Panc1 (cell line): ENCODE data around the gene ZC3H8. TPM values are rescaled to one million over a fixed set of nuclear protein-coding genes. Genes with fewer than 3 reads are reported as not detected.

Experiments
- ATAC-seq: fragments of 200-7000 bp; cut with Tn5 transposase; 2 replicates; pipeline ENCODE4 v1.9.1; 2020; ENCODE audit warnings: mild to moderate bottlenecking, moderate library complexity
- BruUV-seq: library from RNA; stranded (reverse); fragments of 400-500 nt; replicated peaks from 2 replicates; lab custom pipeline; 2021; lab: Mats Ljungman, UMichigan
- CTCF ChIA-PET: fragments of 300-600 bp; sonication (Branson Sonifier 250); formaldehyde crosslinking; loops from one replicate; lab custom pipeline; 2022; ENCODE audit warnings: antibody characterized with exemption; lab: Charles Lee
- POLR2A ChIA-PET: fragments of 300-600 bp; sonication (Branson Sonifier 250); formaldehyde crosslinking; loops from one replicate; lab custom pipeline; 2022; ENCODE audit warnings: antibody characterized with exemption; lab: Charles Lee
- DNase-seq: peaks from one replicate; pipeline ENCODE4 v3.0.0-alpha.2; 2010; ENCODE audit warnings: low read depth, low spot score
- H3K27ac ChIP-seq: 2 replicates; pipeline ENCODE4 v1.5.1; 2011; ENCODE audit warnings: mild to moderate bottlenecking, low read length, inconsistent platforms
- H3K27me3 ChIP-seq: fragments of 200-500 bp; sonication (Bioruptor generic); 2 replicates; pipeline ENCODE4 v1.6.0; 2014; ENCODE audit warnings: low read length, inconsistent platforms; ENCODE audit not compliant: control insufficient read depth, insufficient read depth
- H3K36me3 ChIP-seq: fragments of 200-500 bp; sonication (Bioruptor generic); 2 replicates; pipeline ENCODE4 v1.5.1; 2014; ENCODE audit warnings: inconsistent platforms, mild to moderate bottlenecking, low read length, moderate library complexity; ENCODE audit not compliant: control insufficient read depth, insufficient read depth
- H3K4me1 ChIP-seq: 2 replicates; pipeline ENCODE4 v1.5.1; 2011; ENCODE audit warnings: inconsistent platforms, mild to moderate bottlenecking, low read length, moderate library complexity; ENCODE audit not compliant: control insufficient read depth, insufficient read depth
- H3K4me3 ChIP-seq, 2 experiments: 2 replicates each; pipeline ENCODE4 v1.5.1; 2011 to 2012; ENCODE audit warnings: low read depth in 2 of 2, low read length in 2 of 2, mild to moderate bottlenecking in 2 of 2, inconsistent platforms in 1 of 2, moderate library complexity in 1 of 2
- H3K9me3 ChIP-seq: fragments of 200-500 bp; sonication (Bioruptor generic); 2 replicates; pipeline ENCODE4 v1.5.1; 2014; ENCODE audit warnings: low read depth, mild to moderate bottlenecking, inconsistent platforms, low read length, moderate library complexity; ENCODE audit not compliant: control insufficient read depth, insufficient read depth
- CTCF ChIP-seq: fragments of 450-650 bp; IDR thresholded peaks from 2 replicates; pipeline ENCODE4 v1.5.1; 2017; ENCODE audit warnings: mild to moderate bottlenecking
- POLR2AphosphoS5 ChIP-seq: IDR thresholded peaks from 2 replicates; pipeline ENCODE4 v1.6.1; 2012; ENCODE audit warnings: mild to moderate bottlenecking, low read depth, low read length, moderate library complexity
- REST ChIP-seq, 2 experiments: IDR thresholded peaks; 2 replicates each; pipeline ENCODE4 v1.6.1; 2011 to 2012; ENCODE audit warnings: low read depth in 2 of 2, control low read depth in 1 of 2, low read length in 1 of 2, mild to moderate bottlenecking in 1 of 2, moderate library complexity in 1 of 2; ENCODE audit not compliant: insufficient read depth in 1 of 2
- SIN3A ChIP-seq: IDR thresholded peaks from 2 replicates; pipeline ENCODE4 v1.6.1; 2012; ENCODE audit warnings: low read depth, mild to moderate bottlenecking, low read length, moderate library complexity, borderline replicate concordance; ENCODE audit not compliant: insufficient read depth
- TCF7L2 ChIP-seq: IDR thresholded peaks from 2 replicates; pipeline ENCODE4 v1.6.1; 2011; ENCODE audit warnings: mild to moderate bottlenecking, low read depth, low read length, inconsistent platforms
- in situ Hi-C: cut with HindIII; loops from 2 replicates; pipeline ENCODE4 v1.10.0; 2016; ENCODE audit warnings: low sequenced_read_pairs, low pct_unique_long_range_greater_than_20kb
- intact Hi-C: fragments of 100-400 bp; cut with micrococcal nuclease; formaldehyde crosslinking; loops from one replicate; pipeline ENCODE4 v1.10.0; 2022; ENCODE audit not compliant: unreplicated experiment
- total RNA-seq: library from RNA; stranded (reverse); gene quantifications from one replicate; pipeline ENCODE4 v1.2.1, GENCODE V29; 2021; ENCODE audit not compliant: unreplicated experiment

The ZC3H8 gene
- total RNA-seq, 1 experiment from 2014 or later, result 4.4 TPM

GRCh38 chr2:112277596-112278220, 22.9 kb upstream of the ZC3H8 start:
- H3K27me3 ChIP-seq, result no peaks in the 10 kb centered on the region
- H3K4me3 ChIP-seq, result no peak overlapping the region
- DNase-seq (no peak), ATAC-seq (no peak)
- POLR2A ChIA-PET, result no interaction called here
- H3K27ac ChIP-seq, result 0 out of 2 replicates have a peak overlapping the region, but pooled peaks have one; percentile 27
- intact Hi-C loops (no loop called here), in situ Hi-C loops (no loop called here)
- H3K4me1 ChIP-seq, result peaks cover 6% of the 10 kb centered on the region; the same call in 1 of the 2 replicates
- no peaks in the 10 kb centered on the region for H3K9me3 ChIP-seq
- no peaks in the 10 kb centered on the region for H3K36me3 ChIP-seq
- CTCF ChIA-PET, result no interaction called here
- TF ChIP-seq SIN3A (no peak), POLR2AphosphoS5 (no peak), REST (IDR thresholded peaks at IDR 0.05; ENCODE audit: insufficient read depth in 1 of 2, low read depth in 2 of 2, low read length in 1 of 2) (no peak), TCF7L2 (no peak), CTCF (no peak)
- BruUV-seq, result no TSS peak

- intact Hi-C loops, result no loop called here
- Histone ChIP-seq H3K27me3 (no peaks in the 10 kb centered on the region), H3K4me3 (peak overlapping the region in 1 of 2 experiments; percentile 87; a peak in 2 of 4 replicates), H3K4me1 (peaks cover 6% of the 10 kb centered on the region; the same call in 1 of the 2 replicates), H3K9me3 (no peaks in the 10 kb centered on the region), H3K27ac (no peak overlapping the region; the same call in 1 of the 2 replicates), H3K36me3 (no peaks in the 10 kb centered on the region)
- ChIA-PET POLR2A (no interaction called here), CTCF (no interaction called here)
- ATAC-seq (no peak), DNase-seq (no peak)
- no peak for TF ChIP-seq REST (IDR thresholded peaks at IDR 0.05; ENCODE audit: insufficient read depth in 1 of 2, low read depth in 2 of 2, low read length in 1 of 2)
- in situ Hi-C loops, result no loop called here
- BruUV-seq, result TSS peak; percentile 65
Measured at GRCh38 chr2:112276954-112277353, 22.1 kb upstream of the ZC3H8 start.
